Left lung (tissue), 10 donors: ENCODE measurements around the gene HSPB9. TPM values are rescaled to one million over a fixed set of nuclear protein-coding genes. Genes with fewer than 3 reads are reported as not detected.

Experiments used
- ATAC-seq: fragments of 200-7000 bp; cut with Tn5 transposase; one replicate; pipeline ENCODE4 v1.9.1; 2020; ENCODE audit warnings: moderate library complexity
- DNase-seq, 4 donors: peaks; one replicate each; pipeline ENCODE4 v3.0.0-alpha.2; 2013 to 2020
- H3K27ac ChIP-seq, 2 donors: fragments of 200-600 bp; sonication (generic) in 1 of 2; one replicate each; pipeline versions ENCODE4 v1.5.0 to v1.8.0; 2020 to 2021
- H3K27me3 ChIP-seq, 2 donors: fragments of 200-600 bp; sonication (generic) in 1 of 2; one replicate each; pipeline versions ENCODE4 v1.5.0 to v1.8.0; 2020 to 2021
- H3K36me3 ChIP-seq, 2 donors: fragments of 200-600 bp; sonication (generic) in 1 of 2; one replicate each; pipeline versions ENCODE4 v1.5.0 to v1.8.0; 2020 to 2021
- H3K4me1 ChIP-seq, 2 donors: fragments of 200-600 bp; one replicate each; pipeline ENCODE4 v1.8.0; 2021
- H3K4me3 ChIP-seq, 2 donors: fragments of 200-600 bp; sonication (generic) in 1 of 2; one replicate each; pipeline versions ENCODE4 v1.5.0 to v1.8.0; 2020 to 2021; ENCODE audit warnings: mild to moderate bottlenecking in 1 of 2
- H3K9me3 ChIP-seq, 2 donors: fragments of 200-600 bp; sonication (generic) in 1 of 2; one replicate each; pipeline versions ENCODE4 v1.5.0 to v1.8.0; 2020 to 2021
- intact Hi-C, 2 donors: fragments of 100-400 bp; cut with DNase I; formaldehyde crosslinking; loops; one replicate each; pipeline versions ENCODE4 v1.11.2 to v1.14.2; 2022
- polyA plus RNA-seq, 6 donors: library from polyadenylated mRNA; unstranded; fragments of 120-200 nt; gene quantifications; one replicate each; pipeline ENCODE4 v1.2.1, GENCODE V29; 2013; ENCODE audit not compliant: insufficient read length in 6 of 6
- total RNA-seq, 2 donors: library from RNA; stranded (reverse); fragmentation: NEBNext Ultra II Directional; extraction: Animal tissue kit (Norgen Biotek cat#: 25700); gene quantifications; one replicate each; pipeline ENCODE4 v1.2.1, GENCODE V29; 2021
- TF ChIP-seq, protein P1 (sequence below), 2 donors: fragments of 200-600 bp; sonication (generic) in 1 of 2; IDR thresholded peaks; one replicate each; pipeline versions ENCODE4 v1.5.0 to v1.8.0; 2021; ENCODE audit warnings: antibody characterized with exemption in 2 of 2
- donor health status: DM: no; HTN: yes; CAD: no.
- donor health status: DM: no; HTN: no; CAD: no.

Gene HSPB9
- total and polyA plus RNA-seq, 8 donors = 0.24 to 0.43 (median 0.36) TPM; not detected in 2

DNA sequence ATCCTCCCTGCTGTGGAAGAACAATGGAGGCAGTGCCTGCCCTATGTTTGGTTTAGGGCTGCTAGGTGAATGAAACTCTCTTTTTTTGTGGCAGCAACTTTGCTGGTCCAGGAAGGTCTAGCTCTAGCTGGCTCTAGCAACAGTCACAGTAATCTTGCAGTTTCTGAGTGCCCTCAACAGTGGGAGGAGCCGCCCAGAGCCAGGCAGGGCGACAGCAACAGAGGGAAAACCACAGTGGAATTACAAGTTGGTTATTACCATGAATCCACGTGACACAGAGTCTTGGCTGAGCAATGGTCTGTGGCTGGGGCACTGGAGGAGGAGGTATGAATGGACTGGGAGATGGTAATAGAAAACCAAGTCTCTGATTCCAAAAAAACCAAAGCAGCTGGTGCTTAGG lies 10.3 kb downstream of the HSPB9 start:
- Histone ChIP-seq H3K27me3 (no peaks in the 10 kb centered on the region), H3K36me3 (peaks cover 0 to 39% of the 10 kb centered on the region in 2 donors), H3K4me3 (no peak overlapping the region), H3K9me3 (no peaks in the 10 kb centered on the region), H3K4me1 (peaks cover 47 to 91% of the 10 kb centered on the region in 2 donors), H3K27ac (peak overlapping the region; percentile 84 to 90)
- peak in 3 of 4 donors; percentile 68 to 88 (median 87) for DNase-seq
- peak; percentile 82 for ATAC-seq
- intact Hi-C loops = no loop called here
- TF ChIP-seq, protein P1, sequence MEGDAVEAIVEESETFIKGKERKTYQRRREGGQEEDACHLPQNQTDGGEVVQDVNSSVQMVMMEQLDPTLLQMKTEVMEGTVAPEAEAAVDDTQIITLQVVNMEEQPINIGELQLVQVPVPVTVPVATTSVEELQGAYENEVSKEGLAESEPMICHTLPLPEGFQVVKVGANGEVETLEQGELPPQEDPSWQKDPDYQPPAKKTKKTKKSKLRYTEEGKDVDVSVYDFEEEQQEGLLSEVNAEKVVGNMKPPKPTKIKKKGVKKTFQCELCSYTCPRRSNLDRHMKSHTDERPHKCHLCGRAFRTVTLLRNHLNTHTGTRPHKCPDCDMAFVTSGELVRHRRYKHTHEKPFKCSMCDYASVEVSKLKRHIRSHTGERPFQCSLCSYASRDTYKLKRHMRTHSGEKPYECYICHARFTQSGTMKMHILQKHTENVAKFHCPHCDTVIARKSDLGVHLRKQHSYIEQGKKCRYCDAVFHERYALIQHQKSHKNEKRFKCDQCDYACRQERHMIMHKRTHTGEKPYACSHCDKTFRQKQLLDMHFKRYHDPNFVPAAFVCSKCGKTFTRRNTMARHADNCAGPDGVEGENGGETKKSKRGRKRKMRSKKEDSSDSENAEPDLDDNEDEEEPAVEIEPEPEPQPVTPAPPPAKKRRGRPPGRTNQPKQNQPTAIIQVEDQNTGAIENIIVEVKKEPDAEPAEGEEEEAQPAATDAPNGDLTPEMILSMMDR (IDR thresholded peaks at IDR 0.05) = no peak

DNA sequence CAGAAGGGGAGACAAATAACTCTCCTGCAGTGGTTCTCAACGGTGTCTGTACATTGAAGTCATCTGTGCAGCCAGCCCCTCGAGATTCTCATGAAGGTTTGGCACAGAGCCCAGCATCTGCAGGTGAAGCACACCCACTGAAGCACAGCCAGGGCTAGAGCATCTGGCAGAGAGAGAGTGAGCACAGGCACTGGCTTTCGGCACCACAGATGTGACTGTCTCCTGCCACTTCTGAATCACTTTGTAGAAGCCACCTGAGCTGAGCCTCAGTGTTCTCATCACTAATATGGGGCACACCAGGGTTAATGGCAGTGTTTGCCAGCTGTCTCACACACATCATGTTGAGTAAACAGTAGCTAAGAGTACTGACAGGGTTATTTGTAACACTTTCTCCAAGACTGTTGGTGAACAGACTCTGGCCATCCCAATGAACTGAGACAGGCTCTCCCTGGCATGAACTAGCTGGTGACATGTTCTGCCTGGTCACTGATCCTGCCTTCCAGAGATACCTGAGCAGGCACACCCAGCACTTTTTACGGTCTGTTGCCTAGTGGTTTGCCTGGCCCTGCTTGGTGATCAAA lies 10.9 kb downstream of the HSPB9 start:
- H3K27me3 ChIP-seq = no peaks in the 10 kb centered on the region
- H3K9me3 ChIP-seq = no peaks in the 10 kb centered on the region
- H3K36me3 ChIP-seq = peaks cover 0 to 33% of the 10 kb centered on the region in 2 donors
- ATAC-seq (peak; percentile 42), DNase-seq (no peak)
- TF ChIP-seq, protein P1 (IDR thresholded peaks at IDR 0.05) = no peak
- intact Hi-C loops = no loop called here
- H3K4me3 ChIP-seq = no peak overlapping the region
- peaks cover 52 to 95% of the 10 kb centered on the region in 2 donors for H3K4me1 ChIP-seq
- peak overlapping the region; percentile 84 to 90 for H3K27ac ChIP-seq

DNA sequence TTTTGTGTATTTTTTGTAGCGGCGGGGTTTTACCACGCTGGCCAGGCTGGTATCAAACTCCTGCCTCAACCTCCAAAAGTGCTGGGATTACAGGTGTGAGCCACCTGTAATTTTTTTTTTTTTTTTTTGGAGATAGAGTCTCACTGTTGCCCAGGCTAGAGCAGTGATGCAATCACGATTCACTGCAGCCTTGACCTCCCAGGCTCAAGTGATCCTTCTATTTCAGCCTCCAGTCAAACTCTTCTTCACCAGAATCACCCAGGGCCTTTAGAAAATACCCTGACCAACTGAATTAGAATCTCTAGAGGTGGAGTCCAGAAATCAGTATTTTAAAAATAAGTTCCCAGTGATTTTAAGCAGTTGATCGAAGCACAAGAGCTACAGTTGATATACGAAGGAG lies 12.5 kb downstream of the HSPB9 start:
- H3K4me1 ChIP-seq = peaks cover 58 to 95% of the 10 kb centered on the region in 2 donors
- no peaks in the 10 kb centered on the region for H3K9me3 ChIP-seq
- H3K27ac ChIP-seq = peak overlapping the region; percentile 82 to 90
- intact Hi-C loops = no loop called here
- no peak overlapping the region for H3K4me3 ChIP-seq
- DNase-seq (no peak), ATAC-seq (no peak)
- TF ChIP-seq, protein P1 (IDR thresholded peaks at IDR 0.05) = no peak
- H3K27me3 ChIP-seq = no peaks in the 10 kb centered on the region
- H3K36me3 ChIP-seq = peaks cover 0 to 25% of the 10 kb centered on the region in 2 donors

DNA sequence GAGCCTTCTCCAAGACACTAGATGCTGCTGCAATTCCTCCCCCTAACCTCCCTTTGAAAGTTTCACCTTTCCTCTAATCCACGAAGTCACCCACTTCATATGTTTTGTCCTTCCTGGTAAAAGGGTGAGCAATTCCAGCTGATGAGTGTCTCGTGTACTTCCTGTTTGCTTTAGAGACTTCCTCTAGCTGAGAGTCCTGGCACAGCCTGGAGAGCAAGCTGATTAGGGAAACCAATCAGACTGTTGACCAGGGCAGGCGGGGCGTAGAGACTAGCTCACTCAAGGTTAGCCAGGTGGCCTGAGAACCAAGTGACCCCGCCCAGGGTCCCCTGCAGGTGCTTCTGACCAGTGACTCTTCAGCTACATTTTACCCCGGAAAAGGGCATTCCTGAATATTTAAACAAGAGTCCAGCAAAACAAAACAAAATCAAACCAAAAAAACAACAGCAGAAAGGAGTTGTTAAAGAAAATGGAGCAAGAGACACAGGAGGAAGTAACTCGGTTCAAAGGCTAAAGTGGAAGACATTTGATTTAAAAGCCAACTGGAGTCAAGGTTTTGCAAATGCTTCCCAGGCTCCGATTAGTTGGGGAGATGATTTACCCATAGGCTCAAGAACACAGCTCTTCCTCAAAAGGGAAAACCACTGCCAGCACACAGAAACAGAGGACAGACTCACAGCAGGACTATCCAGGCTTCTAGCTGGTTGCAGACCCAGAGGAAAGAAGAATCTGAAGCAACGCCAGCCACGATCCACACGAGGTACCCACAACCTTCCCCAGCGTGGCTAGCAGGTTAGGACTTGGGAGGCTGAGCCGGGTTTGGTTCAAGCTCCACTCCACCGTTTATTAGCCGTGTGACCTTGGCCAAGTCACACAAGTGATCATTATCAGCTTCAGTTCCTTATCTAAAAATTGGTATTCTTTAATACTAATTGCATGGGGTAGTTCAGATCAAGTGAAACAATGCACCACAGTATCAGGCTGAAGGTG lies 13.4 kb downstream of the HSPB9 start:
- Histone ChIP-seq H3K27ac (peak overlapping the region; percentile 82 to 90), H3K36me3 (peaks cover 0 to 29% of the 10 kb centered on the region in 2 donors), H3K9me3 (no peaks in the 10 kb centered on the region), H3K4me3 (peak overlapping the region in 1 of 2 donors; percentile 18), H3K27me3 (no peaks in the 10 kb centered on the region), H3K4me1 (peaks cover 58 to 94% of the 10 kb centered on the region in 2 donors)
- TF ChIP-seq, protein P1 (IDR thresholded peaks at IDR 0.05) = no peak
- intact Hi-C loops = no loop called here
- DNase-seq (peak in 3 of 4 donors; percentile 68 to 89 (median 84)), ATAC-seq (peak; percentile 82)

DNA sequence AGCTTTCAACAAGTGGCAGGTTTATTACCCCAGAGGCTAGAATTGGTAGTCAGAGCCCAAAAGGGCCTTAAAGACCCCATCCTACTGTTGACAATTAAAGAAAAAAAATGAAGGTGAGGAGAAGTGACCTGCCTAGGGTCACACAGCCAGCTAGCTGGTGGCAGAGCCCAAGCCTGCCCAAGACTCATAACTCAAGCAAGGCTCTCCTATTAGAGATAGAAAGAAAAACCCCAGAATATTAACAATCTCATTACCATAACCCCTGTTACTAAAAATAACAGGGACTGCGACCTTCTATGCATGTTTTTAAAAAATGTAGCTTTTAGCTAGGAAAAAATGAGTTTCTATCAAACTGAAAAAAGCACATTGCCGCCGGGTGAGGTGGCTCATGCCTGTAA lies 14.0 kb downstream of the HSPB9 start:
- ATAC-seq (no peak), DNase-seq (no peak)
- no peaks in the 10 kb centered on the region for H3K27me3 ChIP-seq
- H3K4me3 ChIP-seq = peak overlapping the region in 1 of 2 donors; percentile 18
- peak overlapping the region; percentile 82 to 90 for H3K27ac ChIP-seq
- peaks cover 0 to 36% of the 10 kb centered on the region in 2 donors for H3K36me3 ChIP-seq
- H3K4me1 ChIP-seq = peaks cover 56 to 95% of the 10 kb centered on the region in 2 donors
- TF ChIP-seq, protein P1 (IDR thresholded peaks at IDR 0.05) = no peak
- intact Hi-C loops = no loop called here
- H3K9me3 ChIP-seq = no peaks in the 10 kb centered on the region
